ENCODE results near the gene MUC5AC. TPM values are rescaled to one million over a fixed set of nuclear protein-coding genes. Genes with fewer than 3 reads are reported as not detected.

MUC5AC gene
- total and polyA plus RNA-seq, 12 donors: under 0.01 TPM; not detected in 9

DNA sequence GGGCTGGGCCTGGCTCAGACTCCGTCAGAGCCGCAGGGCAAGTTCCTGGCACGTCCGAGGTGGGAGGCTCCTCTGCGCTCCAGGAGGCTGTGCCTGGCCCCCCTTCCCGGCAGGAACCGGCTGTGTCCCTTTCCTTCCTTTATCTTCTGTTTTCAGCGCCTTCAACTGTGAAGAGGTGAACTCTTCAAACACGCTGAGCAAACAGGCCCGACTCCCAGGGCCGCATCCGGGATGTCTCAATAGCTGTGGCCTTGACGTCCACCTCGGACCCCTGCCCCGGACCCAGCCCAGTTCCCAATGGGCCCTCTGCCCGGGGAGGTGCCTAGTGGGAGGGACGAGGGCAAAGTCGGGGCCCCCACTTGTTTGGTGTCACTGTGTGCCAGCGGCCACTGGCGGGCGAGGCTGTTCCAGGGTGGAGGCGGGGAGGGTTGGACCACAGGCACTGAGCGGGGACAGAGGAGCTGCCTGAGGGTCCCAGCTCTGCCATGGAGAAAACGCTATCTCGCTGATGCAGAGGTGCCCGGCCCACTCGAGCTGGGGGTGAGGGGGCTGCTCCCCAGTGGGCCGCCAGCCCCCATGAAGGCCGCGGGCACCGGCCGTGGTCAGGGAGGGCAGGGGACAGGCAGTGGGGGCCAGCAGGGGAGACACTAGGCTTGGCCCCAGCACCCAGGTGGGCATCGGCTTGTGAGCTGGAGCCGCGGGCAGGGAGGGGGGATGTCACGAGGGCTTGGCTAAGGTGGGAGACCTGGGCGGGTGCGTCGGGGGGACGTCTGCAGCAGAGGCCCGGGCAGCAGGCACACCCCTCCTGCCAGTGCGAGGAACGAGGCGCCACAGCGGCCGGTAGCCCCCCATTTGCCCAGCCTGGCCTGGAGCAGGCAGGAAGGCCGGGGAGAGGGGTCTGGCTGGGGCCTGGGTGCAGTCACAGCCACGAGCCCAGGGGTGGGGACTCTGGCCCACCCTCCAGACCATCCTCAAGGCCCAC lies 62.4 kb downstream of the MUC5AC start:
- intact Hi-C loops (cut with DNase I): no loop called here
- WGBS, 4 donors: 52 to 67% (median 63%) methylated on average over 21 to 48 of the region's 48 CpGs
- Histone ChIP-seq H3K36me3 (replicated peaks in 1 of 2) (no peaks in the 10 kb centered on the region), H3K4me3 (no peak overlapping the region), H3K27me3 (peaks cover 8% of the 10 kb centered on the region), H3K4me1 (replicated peaks in 1 of 2) (no peaks in the 10 kb centered on the region), H3K9me3 (replicated peaks in 1 of 3) (no peaks in the 10 kb centered on the region), H3K27ac (peak overlapping the region in 1 of 5 donors; percentile 45)
- peak in 2 of 7 donors; percentile 21 to 38 for DNase-seq
- TF ChIP-seq, protein P1, sequence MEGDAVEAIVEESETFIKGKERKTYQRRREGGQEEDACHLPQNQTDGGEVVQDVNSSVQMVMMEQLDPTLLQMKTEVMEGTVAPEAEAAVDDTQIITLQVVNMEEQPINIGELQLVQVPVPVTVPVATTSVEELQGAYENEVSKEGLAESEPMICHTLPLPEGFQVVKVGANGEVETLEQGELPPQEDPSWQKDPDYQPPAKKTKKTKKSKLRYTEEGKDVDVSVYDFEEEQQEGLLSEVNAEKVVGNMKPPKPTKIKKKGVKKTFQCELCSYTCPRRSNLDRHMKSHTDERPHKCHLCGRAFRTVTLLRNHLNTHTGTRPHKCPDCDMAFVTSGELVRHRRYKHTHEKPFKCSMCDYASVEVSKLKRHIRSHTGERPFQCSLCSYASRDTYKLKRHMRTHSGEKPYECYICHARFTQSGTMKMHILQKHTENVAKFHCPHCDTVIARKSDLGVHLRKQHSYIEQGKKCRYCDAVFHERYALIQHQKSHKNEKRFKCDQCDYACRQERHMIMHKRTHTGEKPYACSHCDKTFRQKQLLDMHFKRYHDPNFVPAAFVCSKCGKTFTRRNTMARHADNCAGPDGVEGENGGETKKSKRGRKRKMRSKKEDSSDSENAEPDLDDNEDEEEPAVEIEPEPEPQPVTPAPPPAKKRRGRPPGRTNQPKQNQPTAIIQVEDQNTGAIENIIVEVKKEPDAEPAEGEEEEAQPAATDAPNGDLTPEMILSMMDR (IDR thresholded peaks at IDR 0.05): no peak
- TF ChIP-seq POLR2A (IDR thresholded peaks at IDR 0.05): no peak

DNA sequence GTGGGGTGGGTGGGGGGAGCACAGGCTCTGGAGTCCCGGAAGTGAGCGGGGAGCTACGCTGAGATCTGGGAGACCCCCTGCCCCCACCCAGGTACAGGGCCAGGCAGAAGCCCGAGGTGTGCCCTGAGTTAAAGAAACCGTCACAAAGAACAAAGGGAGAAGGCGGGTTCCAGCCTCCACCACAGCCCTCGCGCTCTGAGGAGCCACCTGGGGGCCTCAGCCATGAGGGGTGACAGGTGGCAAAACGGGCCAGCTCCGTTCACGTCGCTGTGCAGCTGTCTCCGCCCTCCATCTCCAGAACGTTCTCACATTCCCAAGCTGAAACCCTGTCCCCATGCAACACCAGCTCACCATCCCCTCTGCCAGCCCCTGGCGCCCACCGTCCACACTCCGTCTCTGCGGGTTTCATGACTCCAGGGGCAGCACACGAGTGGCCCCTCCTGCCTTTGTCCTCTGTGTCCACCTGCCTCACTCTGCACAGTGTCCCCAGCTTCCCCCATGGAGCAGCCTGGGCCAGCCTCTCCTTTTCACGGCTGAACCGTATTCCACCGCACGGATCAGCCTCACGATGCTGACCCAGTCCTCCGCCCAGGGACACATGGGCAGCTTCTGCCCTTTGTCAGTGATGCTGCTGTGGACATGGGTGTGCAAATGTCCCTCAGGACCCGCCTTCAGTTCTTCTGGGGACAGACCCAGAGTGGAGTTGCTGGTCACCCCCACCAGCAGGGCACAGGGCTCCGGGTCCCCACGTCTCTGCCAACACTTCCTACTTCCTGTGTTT lies 63.4 kb downstream of the MUC5AC start:
- Histone ChIP-seq H3K4me1 (replicated peaks in 1 of 2) (no peaks in the 10 kb centered on the region), H3K4me3 (no peak overlapping the region), H3K27me3 (peaks cover 8% of the 10 kb centered on the region), H3K9me3 (replicated peaks in 1 of 3) (no peaks in the 10 kb centered on the region), H3K36me3 (replicated peaks in 1 of 2) (no peaks in the 10 kb centered on the region), H3K27ac (no peak overlapping the region)
- TF ChIP-seq, protein P1 (IDR thresholded peaks at IDR 0.05): no peak
- no peak for TF ChIP-seq POLR2A (IDR thresholded peaks at IDR 0.05)
- WGBS, 4 donors: 72 to 81% (median 79%) methylated on average over 22 to 28 of the region's 28 CpGs
- DNase-seq: no peak
- intact Hi-C loops (cut with DNase I): no loop called here

DNA sequence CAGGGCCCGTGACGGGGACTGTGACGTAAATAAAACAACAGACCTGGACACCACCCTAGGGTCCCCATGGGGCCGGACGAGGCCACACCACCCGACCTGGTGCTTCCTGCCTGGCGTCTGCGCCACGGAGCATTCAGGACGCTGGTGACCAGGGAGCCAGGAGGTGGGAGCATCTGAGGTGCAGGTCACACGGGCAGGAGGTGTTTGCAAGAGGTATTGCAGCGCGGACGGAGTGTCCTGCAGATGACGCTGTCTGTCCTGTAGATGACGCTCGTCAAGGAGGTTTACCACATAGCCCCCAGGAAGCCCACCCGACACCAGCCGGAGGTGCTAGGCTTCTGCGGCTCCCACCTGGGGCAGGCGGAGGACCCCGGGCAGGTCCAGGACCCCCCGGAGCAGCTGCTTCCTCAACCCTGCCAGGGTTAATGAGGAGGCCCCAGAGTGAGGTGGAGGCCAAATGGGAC lies 64.1 kb downstream of the MUC5AC start:
- Histone ChIP-seq H3K4me3 (no peak overlapping the region), H3K36me3 (replicated peaks in 1 of 2) (no peaks in the 10 kb centered on the region), H3K4me1 (replicated peaks in 1 of 2) (no peaks in the 10 kb centered on the region), H3K27me3 (peaks cover 8% of the 10 kb centered on the region), H3K27ac (no peak overlapping the region), H3K9me3 (replicated peaks in 1 of 3) (no peaks in the 10 kb centered on the region)
- WGBS, 4 donors: 70 to 83% (median 82%) methylated on average over 10 to 23 of the region's 23 CpGs
- no peak for TF ChIP-seq POLR2A (IDR thresholded peaks at IDR 0.05)
- DNase-seq: peak in 1 of 7 donors; percentile 9
- intact Hi-C loops (cut with DNase I): no loop called here

GRCh38 chr11:1222491-1223345 lies 65.0 kb downstream of the MUC5AC start, which contains the start of gene MUC5B:
Gene MUC5B, plus strand, starts transcription at chr11:1223066. Its CDS starts 58 bp downstream, at chr11:1223124.
- Histone ChIP-seq H3K9me3 (replicated peaks in 1 of 3) (no peaks in the 10 kb centered on the region), H3K4me3 (no peak within 1 kb of the TSS), H3K36me3 (replicated peaks in 1 of 2) (no peaks in the 10 kb centered on the region), H3K27me3 (peaks cover 8% of the 10 kb centered on the region), H3K4me1 (replicated peaks in 1 of 2) (no peaks in the 10 kb centered on the region), H3K27ac (no peak within 1 kb of the TSS)
- 26 to 52% (median 48%) methylated on average over 11 to 36 of the region's 36 CpGs; no CpG with 5 or more reads in 1 of the 4 donors for WGBS, 4 donors
- TF ChIP-seq POLR2A (IDR thresholded peaks at IDR 0.05): no peak
- TF ChIP-seq, protein P1 (IDR thresholded peaks at IDR 0.05): no peak
- intact Hi-C loops (cut with DNase I): no loop called here
- DNase-seq: peak in 6 of 7 donors; percentile 46 to 79 (median 72)

Data from adrenal gland (tissue), 12 donors.